ENCODE results near the gene CXCL11.

DNA sequence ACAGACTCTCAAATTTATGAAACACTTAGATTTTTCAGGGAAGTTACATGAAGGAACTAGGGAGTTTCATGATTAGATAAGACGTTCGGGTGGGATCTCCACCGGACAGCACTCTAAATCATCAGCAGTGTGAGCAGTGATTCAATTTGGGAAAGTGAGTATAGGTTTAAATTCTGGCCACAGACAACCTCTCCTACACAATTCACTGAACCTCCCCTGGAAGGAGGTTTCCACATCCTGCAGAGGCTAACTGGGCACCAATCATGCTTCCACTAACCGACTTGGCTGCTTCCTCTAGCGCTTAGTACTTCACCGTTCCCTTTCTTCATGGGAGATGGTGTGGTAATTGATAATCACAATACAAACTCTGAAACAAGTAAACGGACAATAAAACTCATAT is 34.2 kb downstream of the CXCL11 start:
- no peak for TF ChIP-seq POLR2A (IDR thresholded peaks at IDR 0.05; ENCODE audit: low read depth, low read length)
- no peak for TF ChIP-seq POLR2AphosphoS5 (IDR thresholded peaks at IDR 0.05; ENCODE audit: low read depth, low read length)
- TF ChIP-seq POU2F2 (IDR thresholded peaks at IDR 0.05; ENCODE audit: low read depth, low read length) = no peak
- TF ChIP-seq TAF1 (IDR thresholded peaks at IDR 0.05; ENCODE audit: low read depth, low read length) = no peak
